Ammon's horn (tissue), 1 donor: ENCODE measurements around the gene GRIFIN.
"Not testable (repeated sequence)": the region's sequence is repeated elsewhere in the genome, so short reads cannot be mapped to it uniquely, and the experiment has no call there.

Source experiments
- DNase-seq: peaks from one replicate; pipeline ENCODE4 v3.0.0-alpha.2; 2016; ENCODE audit warnings: low spot score

Gene GRIFIN

DNA sequence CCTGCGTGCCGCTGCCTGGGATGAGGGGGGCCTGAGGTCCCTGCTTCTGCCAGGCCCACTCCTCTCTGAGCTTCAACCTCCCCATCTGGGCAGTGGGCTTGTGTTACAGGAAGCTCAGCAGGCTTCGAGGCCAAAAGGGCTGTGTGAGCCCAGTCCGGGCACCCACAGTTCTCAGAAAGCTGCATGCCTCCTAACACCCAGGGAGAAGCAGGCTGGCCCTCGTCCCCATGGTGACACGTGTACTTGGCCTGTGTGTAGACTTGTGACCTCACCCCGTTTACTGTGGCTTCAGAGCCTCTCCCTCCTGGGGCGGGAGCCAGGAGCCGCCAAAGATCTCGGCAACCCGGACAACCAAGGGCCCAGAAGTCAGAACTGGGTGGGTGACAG is 2.2 kb upstream of the GRIFIN start:
- DNase-seq = peak; percentile 32

DNA sequence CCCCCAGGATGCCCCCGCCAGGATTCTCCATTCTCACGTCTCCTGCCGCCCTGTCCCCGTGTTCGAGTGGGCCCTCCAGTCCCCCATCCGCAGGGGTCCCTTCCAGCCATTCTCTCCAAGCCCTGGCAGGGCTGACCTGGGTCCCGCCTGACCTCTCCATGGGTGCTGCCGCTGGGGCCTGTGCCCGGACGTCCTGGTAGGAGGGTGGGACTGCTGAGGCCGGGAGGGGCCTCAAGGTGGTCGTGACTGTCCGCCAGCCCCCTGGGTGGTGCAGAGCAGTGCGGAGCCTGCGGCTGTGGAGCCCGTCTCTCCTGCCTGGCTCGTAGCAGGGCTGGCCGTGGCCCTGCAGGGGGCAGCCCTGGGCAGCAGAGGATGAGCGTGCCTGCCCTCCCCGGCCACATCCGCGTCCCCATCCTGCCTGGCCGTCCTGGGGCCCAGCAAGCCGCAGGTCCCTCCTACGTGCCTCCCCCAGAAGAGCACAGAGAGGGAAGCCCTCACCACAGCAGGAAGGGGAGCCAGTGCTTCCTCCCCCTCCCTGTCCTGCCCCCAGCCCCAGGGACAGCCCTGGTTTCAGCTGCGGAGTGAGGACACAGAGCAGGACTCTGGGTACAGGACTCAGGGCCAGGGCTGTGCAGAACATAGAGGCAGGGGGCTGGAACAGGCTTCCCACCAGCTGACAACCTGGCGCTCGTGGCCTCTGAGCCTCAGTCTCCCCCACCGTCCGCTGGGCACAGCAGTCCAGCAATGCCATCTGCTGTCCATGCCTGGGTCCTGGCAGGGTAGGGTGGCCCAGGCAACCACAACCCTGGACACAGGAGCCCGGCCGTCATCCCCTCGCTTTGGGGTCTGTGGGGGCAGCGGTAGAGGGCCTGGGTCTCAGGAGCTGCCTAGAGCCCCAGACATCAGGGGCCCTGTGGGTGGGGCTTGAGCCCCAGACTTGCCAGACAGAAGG is 1.5 kb upstream of the GRIFIN start:
- peak; percentile 77 for DNase-seq

DNA sequence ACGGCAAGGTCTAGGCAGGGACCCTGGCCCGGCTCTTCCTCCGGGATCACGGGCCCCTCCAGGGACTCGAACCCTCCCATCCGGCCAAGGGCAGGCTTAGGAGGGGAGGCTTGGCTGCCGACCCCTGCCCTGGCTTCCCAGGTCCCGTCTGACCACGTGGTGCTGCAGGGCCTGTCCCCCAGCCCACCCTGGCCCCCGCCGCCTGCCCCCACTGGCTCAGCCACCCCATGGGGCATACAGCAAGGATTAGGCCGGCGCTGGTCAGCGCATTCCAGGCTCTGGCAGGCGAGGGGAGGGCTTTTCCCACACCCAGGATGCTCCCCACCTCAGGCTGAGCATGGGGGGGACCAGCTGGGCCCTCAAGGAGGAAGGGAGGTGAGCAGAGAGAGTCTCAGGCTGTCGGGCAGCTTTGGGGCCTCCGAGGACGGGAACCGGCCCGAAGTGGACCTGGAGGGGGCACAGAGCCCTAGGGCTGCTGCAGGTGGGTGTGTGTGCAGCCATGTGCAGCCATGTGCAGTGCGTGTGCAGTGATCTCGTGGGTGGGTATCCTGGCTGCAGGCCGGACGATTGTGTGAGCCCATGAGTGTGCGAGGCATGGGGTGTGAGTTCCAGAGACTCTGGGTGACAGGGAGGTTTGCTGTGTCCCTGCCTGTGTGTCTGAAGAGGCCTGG is 713 bp upstream of the GRIFIN start:
- DNase-seq = no peak

DNA sequence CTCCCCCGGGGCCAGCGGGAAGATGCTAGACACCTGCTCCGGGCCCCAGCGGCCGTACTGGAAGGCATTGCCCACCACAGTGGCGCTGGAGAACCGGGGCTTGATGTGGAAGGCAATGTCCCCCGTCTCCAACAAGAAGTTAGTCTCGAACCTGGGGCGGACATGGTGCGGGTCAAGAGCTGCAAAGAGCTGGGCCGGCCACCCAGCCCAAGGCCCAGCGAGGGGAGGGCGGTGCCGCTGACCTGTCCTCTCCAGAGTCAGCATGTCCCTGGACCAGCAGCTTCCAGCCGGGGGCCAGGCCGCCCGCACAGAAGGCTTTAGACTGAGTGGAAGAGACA is 551 bp downstream of the GRIFIN start:
- no peak for DNase-seq

DNA sequence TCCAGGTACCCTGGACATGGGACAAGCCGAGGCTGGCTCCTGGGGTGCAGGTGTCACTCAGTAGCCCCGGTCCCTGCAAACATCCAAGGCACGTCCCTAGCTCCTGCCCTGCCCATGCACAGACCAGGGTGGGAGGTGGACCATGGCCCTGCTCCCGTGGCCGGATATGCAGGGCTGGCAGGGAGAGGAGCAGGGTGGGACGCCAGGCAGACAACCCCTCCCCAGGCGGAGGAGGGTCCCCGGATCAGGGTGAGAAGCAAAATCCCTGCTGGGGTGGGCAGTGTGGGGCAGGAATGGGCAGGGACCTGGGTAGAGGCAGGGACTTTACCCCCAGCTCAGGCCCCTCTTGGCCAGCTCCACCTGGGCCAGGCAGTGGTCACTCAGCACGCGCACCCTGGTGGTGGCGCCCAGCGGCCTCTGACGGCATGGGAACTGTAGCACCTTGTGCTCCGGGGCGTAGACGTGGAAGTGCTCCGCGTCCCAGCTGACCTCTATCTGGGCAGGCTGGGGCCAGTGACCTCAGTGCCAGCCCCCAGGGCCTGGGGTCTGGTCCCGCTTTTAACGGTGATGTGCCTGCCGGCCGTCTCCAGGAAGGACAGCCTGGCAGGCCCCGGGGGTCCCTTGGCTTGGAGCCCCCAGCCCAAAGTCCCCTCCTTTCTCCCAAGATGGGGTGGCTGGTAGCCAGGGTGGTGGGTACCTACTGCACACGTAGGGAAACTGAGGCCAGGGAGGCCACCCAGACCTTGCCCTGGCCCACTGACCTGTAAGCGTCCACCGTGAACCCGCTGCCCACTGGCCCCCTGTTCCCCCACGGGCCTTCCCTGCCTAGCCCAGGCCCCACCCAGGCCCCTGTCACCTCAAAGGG is 1.2 kb downstream of the GRIFIN start:
- DNase-seq = no peak

DNA sequence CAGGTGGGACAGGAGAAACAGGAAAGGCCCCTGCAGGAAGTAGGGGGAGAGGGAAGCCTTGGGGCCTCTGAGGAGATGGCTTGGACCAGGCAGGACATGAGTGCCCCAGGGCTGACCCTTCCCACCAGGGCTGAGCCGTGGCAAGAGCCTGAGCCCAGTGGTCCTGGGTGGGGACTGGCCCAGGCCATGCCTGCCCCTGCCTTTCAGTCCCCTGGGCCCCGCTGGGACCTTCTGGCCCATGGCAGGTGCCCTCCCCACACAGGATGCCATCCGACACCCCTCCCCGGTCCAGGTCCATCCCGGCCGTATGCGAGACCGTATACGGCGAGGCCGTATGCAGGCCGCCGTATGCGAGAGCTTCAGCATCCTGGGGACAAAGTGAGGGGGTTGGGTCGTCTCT is 2.0 kb downstream of the GRIFIN start:
- DNase-seq = no peak

DNA sequence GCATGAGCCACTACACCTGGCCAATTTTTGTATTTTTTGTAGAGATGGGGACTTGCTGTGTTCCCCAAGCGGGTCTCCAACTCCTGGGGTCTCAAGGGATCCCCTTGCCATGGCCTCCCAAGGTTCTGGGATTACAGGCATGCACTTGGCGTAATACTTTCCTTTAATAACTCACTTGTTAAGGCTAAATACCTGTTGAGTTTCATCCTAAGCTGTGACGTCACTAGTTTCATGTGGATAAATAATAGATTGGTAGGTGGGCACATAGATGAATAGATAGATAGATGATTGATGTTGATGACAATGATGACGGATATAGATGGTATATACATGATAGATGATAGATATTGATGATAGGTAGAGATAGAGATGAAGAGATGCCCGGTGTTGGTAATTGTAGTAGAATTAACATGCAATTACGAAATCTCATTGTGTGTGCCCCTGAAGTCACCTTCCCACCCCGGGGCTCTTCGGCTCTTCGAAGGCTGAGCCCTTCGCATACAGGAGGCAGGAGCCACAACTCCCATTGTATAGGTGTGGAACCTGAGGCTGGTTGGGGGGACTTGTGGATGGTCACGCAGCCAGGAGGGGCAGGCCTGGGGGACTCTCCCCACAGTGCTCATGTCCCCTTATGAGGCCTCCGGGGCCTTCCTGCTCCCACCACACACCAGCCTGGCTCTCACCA is 2.6 kb downstream of the GRIFIN start:
- DNase-seq = no peak

DNA sequence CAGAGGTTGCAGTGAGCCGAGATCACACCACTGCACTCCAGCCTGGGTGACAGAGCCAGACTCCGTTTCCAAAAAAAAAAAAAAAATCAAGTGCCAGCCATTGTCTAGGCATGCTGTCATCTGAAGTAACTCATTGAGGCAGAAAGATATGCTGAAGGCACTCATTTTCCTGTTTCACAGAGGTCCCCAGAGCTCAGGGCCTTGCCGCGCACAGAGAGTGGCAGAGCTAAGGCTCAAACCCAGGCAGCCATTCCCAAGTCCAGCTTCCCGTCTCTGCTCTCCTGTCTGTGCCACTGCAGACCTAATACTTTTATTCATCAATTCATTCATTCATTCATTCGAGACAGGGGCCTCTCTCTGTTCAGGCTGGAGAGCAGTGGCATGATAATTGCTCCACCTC is 3.5 kb downstream of the GRIFIN start:
- no peak for DNase-seq

DNA sequence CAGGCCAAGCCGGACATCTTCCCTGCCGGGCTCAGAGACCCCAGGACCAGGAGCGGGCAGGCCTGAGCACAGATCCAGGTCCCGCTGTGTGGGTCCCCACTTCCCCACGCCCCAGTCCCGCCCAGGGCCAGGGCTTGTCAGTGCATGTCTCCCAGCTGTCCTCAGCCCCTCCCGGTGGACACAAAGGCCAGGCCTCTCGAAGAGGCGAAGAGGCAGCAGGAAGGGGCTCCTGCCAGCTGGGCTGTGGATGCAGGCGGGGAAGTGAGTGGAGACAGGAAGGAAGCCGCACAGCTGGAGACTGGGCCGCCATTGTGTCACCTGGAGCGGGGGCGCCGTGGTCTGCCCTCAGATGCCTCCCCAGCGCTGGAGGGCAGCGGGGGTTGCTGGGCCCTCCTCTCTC is 4.8 kb downstream of the GRIFIN start:
- DNase-seq = no peak

DNA sequence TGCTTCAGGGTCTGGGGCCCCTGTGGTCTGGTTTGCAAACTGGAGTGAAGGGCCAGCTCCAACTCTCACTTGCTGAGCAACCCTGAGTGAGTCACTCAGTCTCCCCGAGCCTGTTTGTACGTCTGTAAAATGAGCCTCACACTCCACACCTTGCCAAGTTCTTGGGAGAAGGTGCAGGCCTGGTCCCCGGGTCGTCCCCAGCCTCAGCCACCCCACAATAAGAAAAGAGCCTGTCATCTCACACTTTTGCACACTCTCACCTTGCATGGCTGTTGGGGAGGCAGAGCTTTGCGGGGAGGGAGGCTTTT is 5.2 kb downstream of the GRIFIN start:
- no peak for DNase-seq

DNA sequence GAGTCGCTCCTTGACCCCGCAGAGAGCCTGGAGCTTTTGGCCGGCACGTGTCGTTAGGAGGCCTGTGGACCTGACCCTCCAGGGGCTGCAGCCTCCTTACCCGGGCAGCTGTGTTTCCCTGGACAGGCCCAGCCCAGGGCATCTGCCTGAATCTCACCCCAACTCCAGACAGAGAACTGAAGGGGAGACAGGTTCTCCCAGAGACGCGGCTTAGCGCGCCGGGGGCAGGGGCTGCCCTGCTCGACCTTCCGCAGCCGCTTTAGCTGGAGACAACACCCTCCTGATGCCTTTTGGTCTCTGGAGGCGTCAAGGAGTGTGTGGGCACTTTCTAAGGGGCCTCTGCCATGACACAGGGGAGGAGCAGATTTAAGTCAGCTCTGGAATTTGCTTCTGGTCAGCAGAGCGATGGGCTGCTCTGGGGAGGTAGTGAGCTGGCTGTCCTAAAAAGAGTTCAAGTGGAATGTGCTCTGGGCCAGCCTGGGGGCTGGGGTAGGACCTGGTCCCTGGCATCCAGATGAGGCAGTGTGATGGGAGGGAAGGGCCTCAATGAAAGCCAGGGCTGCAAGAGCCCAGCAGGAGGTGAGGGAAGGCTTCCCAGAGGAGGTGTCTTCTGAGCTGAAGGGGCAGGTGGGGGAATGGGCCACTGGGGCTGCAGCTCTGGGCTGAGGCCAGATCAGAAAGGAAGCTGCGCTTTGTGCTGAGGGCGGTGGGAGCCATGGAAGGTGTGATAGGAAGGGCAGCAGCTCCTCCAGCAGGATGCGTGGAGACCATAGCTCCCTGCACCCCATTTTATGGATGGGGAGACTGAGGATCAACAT is 5.8 kb downstream of the GRIFIN start:
- DNase-seq = no peak

DNA sequence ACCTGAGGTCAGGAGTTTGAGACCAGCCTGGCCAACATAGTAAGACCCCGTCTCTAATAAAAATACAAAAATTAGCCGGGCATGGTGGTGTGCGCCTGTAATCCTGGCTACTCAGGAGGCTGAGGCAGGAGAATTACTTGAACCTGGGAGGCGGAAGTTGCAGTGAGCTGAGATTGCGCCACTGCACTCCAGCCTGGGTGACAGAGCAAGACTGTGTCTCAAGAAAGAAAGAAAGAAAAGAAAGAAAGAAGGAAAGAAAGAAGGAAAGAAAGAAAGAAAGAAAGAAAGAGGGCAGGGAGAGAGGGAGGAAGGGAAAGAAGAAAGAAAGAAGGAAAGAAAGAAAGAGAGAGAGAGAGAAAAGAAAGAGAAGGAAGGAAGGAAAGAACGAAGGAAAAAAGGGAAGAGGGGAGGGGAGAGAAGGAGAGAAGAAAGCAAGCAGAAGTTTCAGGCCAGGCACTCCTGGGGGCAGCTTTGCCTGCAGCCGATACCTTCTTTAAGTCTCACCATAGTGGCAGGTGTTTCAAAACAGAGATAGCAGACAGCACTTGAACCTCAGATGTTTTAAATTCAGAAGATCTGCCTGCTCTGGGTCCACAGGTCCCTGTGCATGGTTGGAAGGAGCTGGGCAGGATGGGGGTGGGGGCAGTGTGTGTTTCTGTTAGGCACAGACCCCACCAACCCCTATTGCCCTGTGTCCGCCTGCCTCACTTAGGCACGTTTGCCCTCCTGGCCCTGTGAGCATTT is 6.6 kb downstream of the GRIFIN start:
- not testable (repeated sequence) for DNase-seq

DNA sequence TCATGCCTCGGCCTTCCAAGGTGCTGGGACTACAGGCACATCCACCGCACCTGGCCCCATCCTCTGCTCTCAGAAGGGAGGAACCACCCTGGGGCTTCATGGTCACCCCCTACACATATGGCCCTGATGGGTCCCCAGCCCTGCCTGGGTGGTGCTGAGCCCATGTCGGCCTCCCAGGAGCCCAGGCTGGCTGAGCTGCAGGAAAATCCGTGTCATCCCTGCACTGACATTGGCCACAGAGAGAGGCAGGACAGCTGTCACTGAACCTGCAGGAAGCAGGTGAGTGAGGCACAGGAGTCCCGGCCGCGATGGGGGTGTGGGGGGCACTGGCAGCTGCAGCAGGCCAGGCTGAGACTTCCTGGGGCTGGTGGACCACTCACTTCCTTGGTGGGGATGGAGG is 8.0 kb downstream of the GRIFIN start:
- no peak for DNase-seq

DNA sequence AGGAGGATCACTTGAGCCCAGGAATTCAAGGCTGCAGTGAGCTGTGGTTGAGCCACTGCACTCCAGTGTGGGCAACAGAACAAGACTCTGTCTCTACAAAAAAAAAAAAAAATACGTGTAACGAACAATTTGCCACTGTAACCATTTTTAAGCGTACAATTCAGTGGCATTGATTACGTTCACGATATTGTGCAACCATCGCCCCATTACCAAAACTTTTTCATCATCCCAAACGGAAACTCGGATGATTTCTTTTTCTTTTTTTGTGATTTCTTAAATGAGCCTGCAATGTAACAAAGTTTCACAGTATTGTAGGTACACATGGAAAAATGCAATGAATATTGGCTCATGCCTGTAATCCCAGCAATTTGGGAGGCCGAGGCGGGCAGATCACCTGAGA is 9.5 kb downstream of the GRIFIN start:
- DNase-seq = no peak

DNA sequence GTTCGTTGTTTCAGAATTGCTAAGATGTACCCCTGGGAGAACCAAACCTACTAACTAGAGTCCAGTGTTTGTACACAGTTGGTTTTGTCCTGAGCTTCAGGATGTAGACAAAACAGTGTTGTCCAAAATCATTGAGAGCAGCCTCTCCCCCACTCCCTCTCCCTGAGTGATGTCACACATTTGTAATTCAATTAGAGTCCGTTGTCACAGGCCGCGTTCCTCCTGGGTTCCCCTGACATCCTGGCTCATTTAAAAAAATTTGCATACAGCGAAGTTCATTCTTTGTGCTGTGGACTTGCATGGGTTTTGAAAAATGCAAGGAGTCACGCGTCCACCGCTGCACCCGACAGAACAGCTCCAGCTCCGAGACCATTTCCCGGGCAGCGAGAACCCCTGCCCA is 10.3 kb downstream of the GRIFIN start:
- DNase-seq = peak; percentile 77

DNA sequence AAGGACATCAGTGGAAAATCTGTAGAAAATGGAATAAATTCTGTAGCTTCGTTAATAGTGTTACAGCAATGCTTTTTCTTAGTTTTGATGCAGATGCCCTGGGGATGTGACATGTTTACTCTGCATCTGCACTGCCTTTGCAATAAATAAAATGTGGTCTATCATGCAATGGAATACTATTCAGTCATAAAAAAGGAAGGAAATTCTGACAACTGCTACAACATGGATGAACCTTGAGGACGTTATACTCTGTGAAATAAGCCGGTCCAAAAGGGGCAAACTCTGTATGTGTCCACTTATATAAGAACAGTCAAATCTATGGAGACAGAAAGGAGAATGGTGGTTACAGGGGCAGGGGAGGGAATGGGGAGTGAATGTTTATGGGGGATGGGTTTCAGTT is 13.5 kb downstream of the GRIFIN start:
- no peak for DNase-seq

DNA sequence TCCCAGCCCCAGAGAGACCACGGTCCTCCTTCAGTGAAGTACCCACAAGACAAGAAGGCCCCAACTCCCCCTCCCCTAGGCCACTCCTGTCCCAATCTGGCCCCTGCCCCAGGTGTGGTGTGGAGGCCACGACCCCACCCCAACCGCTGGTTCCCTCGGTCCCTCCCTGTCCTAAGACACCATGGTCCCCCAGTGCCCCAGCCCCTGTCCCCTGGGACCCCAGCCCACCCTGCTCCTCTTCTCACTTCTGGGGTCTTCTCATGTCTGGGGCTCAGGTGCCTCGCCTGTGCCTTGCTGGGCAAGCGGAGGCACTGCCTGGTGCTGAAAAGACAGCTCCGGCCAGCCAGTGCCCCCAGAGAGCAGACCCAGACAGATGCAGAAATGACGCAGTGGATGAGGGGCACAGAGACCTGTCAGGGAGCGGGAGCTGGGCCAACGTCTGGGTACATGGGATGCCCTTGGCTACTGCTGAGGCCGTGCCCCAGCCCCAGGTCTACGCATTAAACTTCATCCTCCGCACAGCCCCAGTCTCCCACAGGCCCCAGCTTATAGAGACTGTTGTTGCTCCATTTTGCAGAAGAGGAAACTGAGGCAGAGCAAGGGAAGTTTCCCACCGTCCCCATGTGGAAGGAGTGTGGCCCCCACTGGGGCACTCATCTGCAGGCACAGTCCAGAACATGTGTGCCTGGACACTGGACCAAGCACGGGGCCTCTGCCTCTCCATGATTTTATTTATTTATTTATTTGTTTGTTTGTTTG is 14.8 kb downstream of the GRIFIN start:
- no peak for DNase-seq

DNA sequence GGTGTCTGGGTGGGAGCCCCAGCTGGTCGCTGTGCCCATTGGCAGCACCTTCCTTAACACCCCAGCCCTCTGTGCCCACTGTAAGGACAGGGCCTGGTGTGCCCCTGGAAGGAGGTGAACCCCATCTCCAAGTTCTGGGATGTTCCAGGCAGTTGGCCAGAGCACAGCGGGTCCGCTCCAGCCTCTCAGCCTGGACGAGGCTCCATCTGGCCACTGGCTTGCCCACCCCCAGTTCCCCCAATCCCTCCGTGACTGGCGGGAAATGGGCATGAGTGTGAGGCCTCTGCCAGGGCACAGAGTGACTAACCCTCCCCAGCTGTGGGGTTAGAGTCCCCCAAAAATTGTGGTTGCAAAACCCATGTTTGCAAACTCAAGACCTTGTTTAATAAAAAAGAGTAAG is 15.6 kb downstream of the GRIFIN start:
- DNase-seq = peak; percentile 73

DNA sequence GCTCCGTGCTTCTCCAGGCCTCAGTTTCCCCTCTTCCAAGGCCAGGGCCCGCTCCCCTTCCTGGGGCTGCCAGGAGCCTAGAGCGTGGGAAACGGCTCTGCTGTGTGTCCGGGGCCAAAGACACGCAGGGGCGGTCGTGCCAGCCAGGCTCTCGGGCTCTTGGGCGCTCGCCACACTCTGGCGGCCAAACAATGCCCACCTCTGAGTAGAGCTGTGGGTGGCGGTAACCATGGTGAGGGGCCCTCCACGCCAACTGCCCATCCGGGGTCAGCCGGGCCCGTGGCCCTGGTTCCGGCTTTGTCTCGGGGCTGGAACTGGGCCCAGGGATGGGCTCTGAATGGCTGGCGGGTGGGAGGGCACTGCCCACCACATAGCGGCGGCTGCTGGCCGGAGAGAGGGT is 16.0 kb downstream of the GRIFIN start:
- DNase-seq = peak; percentile 78

DNA sequence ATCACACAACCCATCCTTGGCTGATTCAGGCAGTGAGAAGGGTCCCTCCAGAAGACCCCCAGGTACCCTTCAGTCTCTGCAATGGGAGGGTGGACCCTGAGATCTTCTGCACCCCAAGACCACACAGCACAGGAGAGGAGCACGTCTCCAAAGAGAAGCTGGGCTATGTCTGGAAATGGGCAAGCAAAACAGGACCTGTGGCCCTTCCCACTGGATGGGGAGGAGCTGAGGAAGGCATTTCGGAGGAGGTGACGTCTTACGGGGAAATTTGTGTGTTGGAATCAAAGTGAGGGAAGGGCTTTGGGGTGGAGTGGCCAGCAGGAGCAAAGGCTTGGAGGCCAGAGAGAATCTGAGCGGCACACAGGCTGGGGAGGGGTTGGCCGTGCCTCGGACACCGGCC is 16.5 kb downstream of the GRIFIN start:
- DNase-seq = peak; percentile 38
